ENCODE data around the gene MRPL19.

DNA sequence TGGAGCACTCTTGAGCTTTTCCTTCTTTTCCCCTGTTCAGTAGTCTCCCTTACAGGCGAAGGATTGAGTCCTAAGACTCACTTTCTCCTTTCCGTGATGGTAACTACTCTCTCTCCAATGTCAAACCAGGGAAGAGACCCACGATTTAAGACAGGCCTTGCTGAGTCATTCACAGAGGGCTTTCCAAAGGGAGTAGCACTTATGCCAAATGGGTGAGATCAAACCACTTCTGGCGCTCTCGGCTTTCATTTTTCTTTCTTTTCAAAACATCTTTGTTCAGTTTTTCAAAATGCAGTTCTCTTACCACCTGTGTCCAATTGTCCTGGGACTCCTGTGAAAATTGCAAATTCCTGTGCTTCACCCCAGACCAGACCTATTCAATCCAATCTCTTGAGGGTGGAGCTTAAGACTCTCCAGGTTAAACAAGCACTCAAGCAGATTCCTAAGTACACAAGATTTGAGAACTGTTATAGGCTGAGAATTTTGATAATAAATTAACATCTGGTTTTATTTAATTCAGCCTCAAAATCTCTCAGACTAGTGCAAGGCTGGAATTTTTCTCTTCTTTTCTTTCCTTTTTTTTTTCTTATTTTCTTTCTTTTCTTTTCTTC lies 14.4 kb upstream of the MRPL19 start:
- no peak for TF ChIP-seq POLR2A (IDR thresholded peaks at IDR 0.05)
- TF ChIP-seq, protein P1, sequence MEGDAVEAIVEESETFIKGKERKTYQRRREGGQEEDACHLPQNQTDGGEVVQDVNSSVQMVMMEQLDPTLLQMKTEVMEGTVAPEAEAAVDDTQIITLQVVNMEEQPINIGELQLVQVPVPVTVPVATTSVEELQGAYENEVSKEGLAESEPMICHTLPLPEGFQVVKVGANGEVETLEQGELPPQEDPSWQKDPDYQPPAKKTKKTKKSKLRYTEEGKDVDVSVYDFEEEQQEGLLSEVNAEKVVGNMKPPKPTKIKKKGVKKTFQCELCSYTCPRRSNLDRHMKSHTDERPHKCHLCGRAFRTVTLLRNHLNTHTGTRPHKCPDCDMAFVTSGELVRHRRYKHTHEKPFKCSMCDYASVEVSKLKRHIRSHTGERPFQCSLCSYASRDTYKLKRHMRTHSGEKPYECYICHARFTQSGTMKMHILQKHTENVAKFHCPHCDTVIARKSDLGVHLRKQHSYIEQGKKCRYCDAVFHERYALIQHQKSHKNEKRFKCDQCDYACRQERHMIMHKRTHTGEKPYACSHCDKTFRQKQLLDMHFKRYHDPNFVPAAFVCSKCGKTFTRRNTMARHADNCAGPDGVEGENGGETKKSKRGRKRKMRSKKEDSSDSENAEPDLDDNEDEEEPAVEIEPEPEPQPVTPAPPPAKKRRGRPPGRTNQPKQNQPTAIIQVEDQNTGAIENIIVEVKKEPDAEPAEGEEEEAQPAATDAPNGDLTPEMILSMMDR (IDR thresholded peaks at IDR 0.05), result no peak

Data from thyroid gland (tissue), 4 donors.